PC-3 (cell line): ENCODE results near the gene NCAPG2.

ENCODE experiments used
- EZH2 ChIP-seq: fragments of 300-600 bp; sonication (generic); IDR thresholded peaks from one replicate; pipeline ENCODE4 v1.6.1; 2017; ENCODE audit warnings: antibody characterized with exemption, mild to moderate bottlenecking, low read length; ENCODE audit not compliant: unreplicated experiment
- EZH2phosphoT487 ChIP-seq: fragments of 300-600 bp; sonication (generic); IDR thresholded peaks from 2 replicates; pipeline ENCODE4 v1.6.1; 2018; ENCODE audit warnings: mild to moderate bottlenecking, antibody characterized with exemption, low read length, borderline replicate concordance
- TF ChIP-seq, protein P1 (sequence below): fragments of 300-600 bp; sonication (generic); conservative IDR thresholded peaks from 2 replicates; pipeline ENCODE4 v1.5.1; 2017; ENCODE audit warnings: antibody characterized with exemption, low read depth, mild to moderate bottlenecking, low read length

DNA sequence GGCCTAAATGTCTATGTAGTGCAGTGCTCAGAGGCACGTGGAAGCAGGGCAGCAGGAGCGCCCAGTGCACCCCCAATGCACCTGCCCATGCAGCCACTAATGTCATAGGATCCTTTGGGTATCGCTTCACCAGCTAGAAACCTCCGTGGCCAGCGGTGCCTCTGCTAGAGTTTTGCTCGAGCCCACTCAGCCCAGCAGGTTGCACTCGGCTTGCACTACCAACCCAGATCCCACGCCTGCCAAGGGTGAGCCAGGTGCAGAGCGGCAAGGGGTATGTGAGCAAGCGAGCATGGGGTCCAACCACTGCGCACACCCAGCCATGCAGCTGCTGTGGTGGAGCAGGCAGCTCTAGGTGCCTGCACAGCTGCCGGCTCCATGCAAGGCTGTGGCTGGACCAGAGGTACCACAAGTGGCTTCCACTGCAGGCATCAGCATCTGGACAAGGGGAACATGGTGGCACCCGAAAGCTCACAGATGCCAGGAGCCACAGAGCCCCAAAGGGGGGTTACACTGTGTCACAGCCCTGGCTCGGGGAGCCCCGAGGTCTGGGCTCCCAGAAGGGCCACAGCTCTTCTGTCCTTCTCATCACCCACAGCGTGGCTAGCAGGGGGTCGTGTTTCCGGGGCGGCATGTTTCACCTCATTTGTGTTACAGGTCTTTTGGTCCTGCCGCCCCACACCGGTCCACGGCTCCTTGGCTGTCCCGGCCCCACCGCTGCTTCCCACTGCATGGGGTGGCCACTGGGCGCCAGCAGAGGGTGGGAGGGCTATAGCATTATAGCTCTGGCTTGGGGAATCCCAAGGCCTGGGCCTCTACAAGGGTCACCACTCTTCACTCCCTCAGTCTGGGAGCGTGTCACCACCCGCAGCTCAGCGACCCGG is 2.3 kb upstream of the NCAPG2 start:
- TF ChIP-seq, protein P1, sequence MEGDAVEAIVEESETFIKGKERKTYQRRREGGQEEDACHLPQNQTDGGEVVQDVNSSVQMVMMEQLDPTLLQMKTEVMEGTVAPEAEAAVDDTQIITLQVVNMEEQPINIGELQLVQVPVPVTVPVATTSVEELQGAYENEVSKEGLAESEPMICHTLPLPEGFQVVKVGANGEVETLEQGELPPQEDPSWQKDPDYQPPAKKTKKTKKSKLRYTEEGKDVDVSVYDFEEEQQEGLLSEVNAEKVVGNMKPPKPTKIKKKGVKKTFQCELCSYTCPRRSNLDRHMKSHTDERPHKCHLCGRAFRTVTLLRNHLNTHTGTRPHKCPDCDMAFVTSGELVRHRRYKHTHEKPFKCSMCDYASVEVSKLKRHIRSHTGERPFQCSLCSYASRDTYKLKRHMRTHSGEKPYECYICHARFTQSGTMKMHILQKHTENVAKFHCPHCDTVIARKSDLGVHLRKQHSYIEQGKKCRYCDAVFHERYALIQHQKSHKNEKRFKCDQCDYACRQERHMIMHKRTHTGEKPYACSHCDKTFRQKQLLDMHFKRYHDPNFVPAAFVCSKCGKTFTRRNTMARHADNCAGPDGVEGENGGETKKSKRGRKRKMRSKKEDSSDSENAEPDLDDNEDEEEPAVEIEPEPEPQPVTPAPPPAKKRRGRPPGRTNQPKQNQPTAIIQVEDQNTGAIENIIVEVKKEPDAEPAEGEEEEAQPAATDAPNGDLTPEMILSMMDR: no peak
- TF ChIP-seq EZH2phosphoT487: no peak
- no peak for TF ChIP-seq EZH2
